Cardiac fibroblast (primary cell): ENCODE data around the gene PDPN.

Experiments used
- DNase-seq, 2 donors: peaks; one replicate each; pipeline versions ENCODE4 v3.0.0 to v3.0.0-alpha.2; 2010; ENCODE audit warnings: low read depth in 2 of 2
- H3K4me3 ChIP-seq, 2 donors: replicated peaks in 1 of 2; 1 replicate in 1 of 2; 2 replicates in 1 of 2; pipeline ENCODE4 v1.5.1; 2011; ENCODE audit warnings: low read depth in 2 of 2, low read length in 2 of 2, mild to moderate bottlenecking in 2 of 2, moderate library complexity in 1 of 2
- CTCF ChIP-seq: IDR thresholded peaks from one replicate; pipeline ENCODE4 v1.5.1; 2011; ENCODE audit warnings: low read depth, mild to moderate bottlenecking, low read length, inconsistent platforms

Gene PDPN

GRCh38 chr1:13585612-13585991 is 2.0 kb downstream of the PDPN start:
- peak overlapping the region in 1 of 2 donors; percentile 58 for H3K4me3 ChIP-seq
- TF ChIP-seq CTCF = no peak
- DNase-seq = no peak

- no peak for TF ChIP-seq CTCF
- no peak for DNase-seq
- H3K4me3 ChIP-seq = no peak overlapping the region
These were observed 2.4 kb downstream of the PDPN start for GRCh38 chr1:13586001-13586400.

- TF ChIP-seq CTCF = no peak
- DNase-seq = peak; percentile 18 to 29
- no peak overlapping the region for H3K4me3 ChIP-seq
These were observed 3.8 kb downstream of the PDPN start for GRCh38 chr1:13587256-13588030.

GRCh38 chr1:13588946-13589796 is 5.5 kb downstream of the PDPN start:
- no peak overlapping the region for H3K4me3 ChIP-seq
- DNase-seq = peak in 1 of 2 donors; percentile 15
- TF ChIP-seq CTCF = no peak

GRCh38 chr1:13590486-13590885 is 6.9 kb downstream of the PDPN start:
- TF ChIP-seq CTCF = no peak
- H3K4me3 ChIP-seq = no peak overlapping the region
- DNase-seq = peak in 1 of 2 donors; percentile 39

- no peak for TF ChIP-seq CTCF
- no peak overlapping the region for H3K4me3 ChIP-seq
- DNase-seq = peak; percentile 83 to 90
These were observed 10.0 kb downstream of the PDPN start for GRCh38 chr1:13593511-13594131.
